ENCODE results near the gene CTNNA3.

The CTNNA3 gene

GRCh38 chr10:66783316-66783715, 912.7 kb downstream of the CTNNA3 start:
- no peak for TF ChIP-seq CTCF (IDR thresholded peaks at IDR 0.05; ENCODE audit: control insufficient read depth, insufficient read depth, low read depth, low read length, missing control alignments)
- no peak for DNase-seq (ENCODE audit: low read depth)
- no peak overlapping the region for H3K4me3 ChIP-seq (ENCODE audit: control insufficient read depth, low read depth, low read length)

- no peak for TF ChIP-seq CTCF (IDR thresholded peaks at IDR 0.05; ENCODE audit: control insufficient read depth, insufficient read depth, low read depth, low read length, missing control alignments)
- H3K4me3 ChIP-seq (ENCODE audit: control insufficient read depth, low read depth, low read length) = no peak overlapping the region
- no peak for DNase-seq (ENCODE audit: low read depth)
Observed at GRCh38 chr10:66782776-66783175, 913.2 kb downstream of the CTNNA3 start.

- no peak for DNase-seq (ENCODE audit: low read depth)
- no peak overlapping the region for H3K4me3 ChIP-seq (ENCODE audit: control insufficient read depth, low read depth, low read length)
- no peak for TF ChIP-seq CTCF (IDR thresholded peaks at IDR 0.05; ENCODE audit: control insufficient read depth, insufficient read depth, low read depth, low read length, missing control alignments)
Observed at GRCh38 chr10:66782144-66782543, 913.9 kb downstream of the CTNNA3 start.

- TF ChIP-seq CTCF (IDR thresholded peaks at IDR 0.05; ENCODE audit: control insufficient read depth, insufficient read depth, low read depth, low read length, missing control alignments) = no peak
- no peak overlapping the region for H3K4me3 ChIP-seq (ENCODE audit: control insufficient read depth, low read depth, low read length)
- DNase-seq (ENCODE audit: low read depth) = no peak
Observed at GRCh38 chr10:66780796-66781195, 915.2 kb downstream of the CTNNA3 start.

- H3K4me3 ChIP-seq (ENCODE audit: control insufficient read depth, low read depth, low read length) = no peak overlapping the region
- DNase-seq (ENCODE audit: low read depth) = no peak
Observed at GRCh38 chr10:66778351-66778750, 917.6 kb downstream of the CTNNA3 start.

GRCh38 chr10:66777665-66778064, 918.3 kb downstream of the CTNNA3 start:
- no peak overlapping the region for H3K4me3 ChIP-seq (ENCODE audit: control insufficient read depth, low read depth, low read length)
- DNase-seq (ENCODE audit: low read depth) = no peak
- TF ChIP-seq CTCF (IDR thresholded peaks at IDR 0.05; ENCODE audit: control insufficient read depth, insufficient read depth, low read depth, low read length, missing control alignments) = no peak

More at GRCh38 chr10:66778351-66778750, 917.6 kb downstream of the CTNNA3 start:
- TF ChIP-seq CTCF (IDR thresholded peaks at IDR 0.05; ENCODE audit: control insufficient read depth, insufficient read depth, low read depth, low read length, missing control alignments) = no peak

- DNase-seq (ENCODE audit: low read depth) = no peak
- TF ChIP-seq CTCF (IDR thresholded peaks at IDR 0.05; ENCODE audit: control insufficient read depth, insufficient read depth, low read depth, low read length, missing control alignments) = no peak
- H3K4me3 ChIP-seq (ENCODE audit: control insufficient read depth, low read depth, low read length) = no peak overlapping the region
Observed at GRCh38 chr10:66773472-66773817, 922.5 kb downstream of the CTNNA3 start.
